ENCODE data around the gene TPST2. TPM values are rescaled to one million over a fixed set of nuclear protein-coding genes. Genes with fewer than 3 reads are reported as not detected.

Gene TPST2
- total and polyA plus RNA-seq, 7 experiments from 2014 or later = 14.4 to 44.8 (median 20.6) TPM

DNA sequence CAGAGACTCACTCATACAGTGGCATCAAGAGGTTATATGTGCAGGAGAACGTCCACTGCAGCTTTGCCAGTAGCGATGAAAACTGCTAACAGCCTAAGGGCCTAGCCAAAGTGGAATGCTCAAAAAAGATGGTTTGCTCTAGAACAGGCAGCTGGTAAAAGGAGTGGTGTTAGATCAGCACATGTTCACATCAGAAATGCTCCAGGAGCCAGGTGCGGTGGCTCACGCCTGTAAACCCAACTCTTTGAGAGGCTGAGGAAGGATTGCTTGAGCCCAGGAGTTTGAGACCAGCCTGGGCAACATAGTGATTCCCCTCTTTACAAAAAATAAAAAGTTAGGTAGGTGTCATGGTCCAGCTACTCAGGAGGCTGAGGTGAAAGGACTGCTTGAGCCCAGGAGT is 67.3 kb downstream of the TPST2 start:
- no peak overlapping the region for H3K27ac Mint-ChIP-seq
- POLR2A ChIA-PET = interaction anchor here (0.9 to 2.0 kb wide), 2 partner anchors 10 to 44 kb away, joined by 3 to 8 read pairs; partner anchors contain the start of gene TFIP11
- H3K36me3 Mint-ChIP-seq = peaks cover 0 to 23% (median 10%) of the 10 kb centered on the region in 5 donors

DNA sequence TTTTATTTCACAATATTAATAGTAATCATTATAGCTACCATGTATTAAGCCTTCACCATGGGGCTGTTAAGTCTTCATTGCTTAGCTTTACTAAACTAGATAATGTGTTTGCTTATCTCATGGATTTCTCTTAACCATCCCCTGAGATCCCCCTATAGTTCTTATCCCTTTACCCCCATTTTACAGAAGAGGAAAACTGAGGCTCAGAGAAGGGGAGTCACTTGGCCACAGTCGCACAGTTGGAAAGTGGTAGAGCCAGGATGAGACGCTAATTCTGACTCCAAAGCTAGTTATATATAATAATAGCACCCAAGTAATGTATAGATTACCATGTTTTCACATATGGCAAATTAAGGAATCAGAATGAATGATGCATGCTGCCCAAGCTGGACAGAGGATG is 67.9 kb downstream of the TPST2 start:
- Histone ChIP-seq H3K27me3 (ENCODE audit: control insufficient read depth in 2 of 2, insufficient read depth in 2 of 2, low read length in 2 of 2) (no peaks in the 10 kb centered on the region), H3K4me1 (ENCODE audit: control insufficient read depth in 2 of 2, insufficient read depth in 2 of 2, low read length in 2 of 2) (no peaks in the 10 kb centered on the region), H3K4me3 (ENCODE audit: low read length) (no peak overlapping the region), H3K9me3 (ENCODE audit: control insufficient read depth in 2 of 3, low read length in 3 of 3) (no peaks in the 10 kb centered on the region), H3K36me3 (ENCODE audit: control insufficient read depth in 2 of 3, insufficient read depth in 3 of 3, low read length in 3 of 3) (peaks cover 0 to 19% (median 17%) of the 10 kb centered on the region in 3 experiments), H3K27ac (ENCODE audit: low read depth, low read length) (no peak overlapping the region)
- intact Hi-C loops (cut with micrococcal nuclease) = no loop called here
- DNase-seq (no peak), ATAC-seq (no peak)
- Mint-ChIP-seq H3K9me3 (no peaks in the 10 kb centered on the region), H3K4me3 (no peak overlapping the region), H3K27me3 (no peaks in the 10 kb centered on the region), H3K36me3 (peaks cover 0 to 19% (median 7%) of the 10 kb centered on the region in 5 donors), H3K4me1 (no peaks in the 10 kb centered on the region), H3K27ac (no peak overlapping the region)
- ChIA-PET CTCF (no interaction called here), POLR2A (interaction anchor here (0.8 to 2.0 kb wide), 3 partner anchors 10 to 43 kb away, joined by 3 to 8 read pairs (median 3); partner anchors contain the start of genes HPS4 and TFIP11)

More for the DNA sequence above, 67.3 kb downstream of the TPST2 start:
- intact Hi-C loops (cut with micrococcal nuclease) = no loop called here
- H3K4me3 ChIP-seq (ENCODE audit: low read length) = no peak overlapping the region
- Mint-ChIP-seq H3K4me3 (no peak overlapping the region), H3K9me3 (no peaks in the 10 kb centered on the region), H3K4me1 (peaks cover 0 to 1% (median 0%) of the 10 kb centered on the region in 7 donors), H3K27me3 (no peaks in the 10 kb centered on the region)
- no peaks in the 10 kb centered on the region for H3K9me3 ChIP-seq (ENCODE audit: control insufficient read depth in 2 of 3, low read length in 3 of 3)
- no peaks in the 10 kb centered on the region for H3K27me3 ChIP-seq (ENCODE audit: control insufficient read depth in 2 of 2, insufficient read depth in 2 of 2, low read length in 2 of 2)
- H3K36me3 ChIP-seq (ENCODE audit: control insufficient read depth in 2 of 3, insufficient read depth in 3 of 3, low read length in 3 of 3) = peaks cover 0 to 25% (median 17%) of the 10 kb centered on the region in 3 experiments
- ATAC-seq = no peak
- H3K27ac ChIP-seq (ENCODE audit: low read depth, low read length) = no peak overlapping the region
- DNase-seq = no peak
- CTCF ChIA-PET = no interaction called here
- no peaks in the 10 kb centered on the region for H3K4me1 ChIP-seq (ENCODE audit: control insufficient read depth in 2 of 2, insufficient read depth in 2 of 2, low read length in 2 of 2)

DNA sequence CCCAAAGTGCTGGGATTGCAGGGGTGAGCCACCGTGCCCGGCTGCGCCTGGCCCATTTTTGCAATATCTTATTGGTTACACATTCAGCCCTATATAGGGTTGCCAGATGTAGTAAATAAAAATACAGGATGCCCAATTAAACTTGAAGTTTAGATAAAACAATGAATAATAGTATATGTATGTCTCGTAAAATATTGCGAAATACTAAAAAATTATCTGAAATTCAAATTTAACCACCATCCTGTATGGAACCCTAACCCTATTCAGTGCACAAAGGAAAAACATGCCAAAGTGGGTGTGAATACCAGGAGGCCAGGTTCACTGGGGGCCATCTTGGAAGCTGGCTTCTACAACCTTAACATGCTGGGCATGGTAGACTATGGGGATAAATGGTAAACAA is 72.5 kb downstream of the TPST2 start:
- H3K36me3 Mint-ChIP-seq = no peaks in the 10 kb centered on the region
- H3K9me3 Mint-ChIP-seq = no peaks in the 10 kb centered on the region
- H3K27me3 Mint-ChIP-seq = no peaks in the 10 kb centered on the region
- Histone ChIP-seq H3K4me3 (ENCODE audit: low read length) (no peak overlapping the region), H3K4me1 (ENCODE audit: control insufficient read depth in 2 of 2, insufficient read depth in 2 of 2, low read length in 2 of 2) (peaks cover 0 to 8% of the 10 kb centered on the region in 2 donors), H3K9me3 (ENCODE audit: control insufficient read depth in 2 of 3, low read length in 3 of 3) (no peaks in the 10 kb centered on the region), H3K27ac (ENCODE audit: low read depth, low read length) (no peak overlapping the region), H3K36me3 (ENCODE audit: control insufficient read depth in 2 of 3, insufficient read depth in 3 of 3, low read length in 3 of 3) (peaks cover 0 to 1% (median 0%) of the 10 kb centered on the region in 3 experiments), H3K27me3 (ENCODE audit: control insufficient read depth in 2 of 2, insufficient read depth in 2 of 2, low read length in 2 of 2) (no peaks in the 10 kb centered on the region)
- H3K27ac Mint-ChIP-seq = no peak overlapping the region
- peaks cover 9 to 19% (median 19%) of the 10 kb centered on the region in 7 donors for H3K4me1 Mint-ChIP-seq
- intact Hi-C loops (cut with micrococcal nuclease) = loop anchor here in 1 of 2 donors (10.0 kb wide), 1 partner anchor 93 kb away; the partner anchor contains the start of gene ASPHD2
- CTCF ChIA-PET = no interaction called here
- no peak overlapping the region for H3K4me3 Mint-ChIP-seq
- DNase-seq = no peak
- no peak for ATAC-seq
- POLR2A ChIA-PET = no interaction called here

DNA sequence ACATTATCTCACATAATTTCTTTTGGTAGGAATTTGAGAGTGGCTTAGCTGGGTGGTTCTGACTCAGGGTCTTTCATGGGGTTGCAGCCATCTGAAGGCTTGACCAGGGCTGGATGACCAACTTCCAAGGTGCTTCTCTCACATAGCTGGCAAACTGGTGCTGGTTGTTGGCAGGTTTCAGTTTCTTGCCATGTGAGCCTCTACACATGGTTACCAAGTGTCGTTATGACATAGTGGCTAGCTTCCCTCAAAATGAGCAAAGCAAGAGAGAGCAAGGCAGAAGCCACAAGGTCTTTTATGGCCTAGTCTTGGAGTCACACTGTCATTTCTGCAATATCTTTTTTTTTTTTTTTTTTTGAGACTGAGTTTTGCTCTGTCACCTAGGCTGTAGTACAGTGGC is 73.4 kb downstream of the TPST2 start:
- ATAC-seq (no peak), DNase-seq (no peak)
- Histone ChIP-seq H3K4me1 (ENCODE audit: control insufficient read depth in 2 of 2, insufficient read depth in 2 of 2, low read length in 2 of 2) (peaks cover 4 to 10% of the 10 kb centered on the region in 2 donors), H3K4me3 (ENCODE audit: low read length) (no peak overlapping the region), H3K27me3 (ENCODE audit: control insufficient read depth in 2 of 2, insufficient read depth in 2 of 2, low read length in 2 of 2) (no peaks in the 10 kb centered on the region), H3K9me3 (ENCODE audit: control insufficient read depth in 2 of 3, low read length in 3 of 3) (no peaks in the 10 kb centered on the region), H3K36me3 (ENCODE audit: control insufficient read depth in 2 of 3, insufficient read depth in 3 of 3, low read length in 3 of 3) (peaks cover 0 to 7% (median 0%) of the 10 kb centered on the region in 3 experiments), H3K27ac (ENCODE audit: low read depth, low read length) (no peak overlapping the region)
- intact Hi-C loops (cut with micrococcal nuclease) = loop anchor here in 1 of 2 donors (10.0 kb wide), 1 partner anchor 92 kb away; the partner anchor contains the start of gene ASPHD2
- Mint-ChIP-seq H3K4me1 (peaks cover 13 to 29% (median 28%) of the 10 kb centered on the region in 7 donors), H3K27ac (no peak overlapping the region), H3K4me3 (no peak overlapping the region), H3K9me3 (no peaks in the 10 kb centered on the region), H3K36me3 (peaks cover 0 to 2% (median 0%) of the 10 kb centered on the region in 5 donors), H3K27me3 (no peaks in the 10 kb centered on the region)
- ChIA-PET CTCF (interaction anchor here (0.6 kb wide), 1 partner anchor 60 kb away, joined by 3 read pairs; no protein-coding TSS in a partner anchor), POLR2A (no interaction called here)

DNA sequence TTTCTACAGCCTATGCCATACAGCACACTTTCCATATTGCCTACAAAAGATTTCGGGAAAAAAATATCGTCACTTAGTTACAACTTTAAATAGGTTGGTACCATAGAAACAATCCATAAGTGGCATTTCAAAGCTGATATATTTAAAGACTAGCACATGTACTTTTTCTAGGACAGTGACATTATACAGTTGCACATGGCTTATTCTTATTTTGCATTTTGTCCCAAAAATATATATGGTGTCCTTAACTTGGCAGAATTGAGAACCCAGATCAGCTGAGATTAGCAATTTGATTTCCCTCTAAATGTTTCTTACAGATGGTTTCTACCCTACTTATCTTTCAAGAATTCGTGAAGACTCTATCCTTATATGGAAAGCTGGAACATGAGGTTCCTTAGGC is 74.0 kb downstream of the TPST2 start:
- peaks cover 0 to 2% (median 0%) of the 10 kb centered on the region in 5 donors for H3K36me3 Mint-ChIP-seq
- no peaks in the 10 kb centered on the region for H3K9me3 Mint-ChIP-seq
- peaks cover 18 to 34% (median 34%) of the 10 kb centered on the region in 7 donors for H3K4me1 Mint-ChIP-seq
- H3K4me3 Mint-ChIP-seq = no peak overlapping the region
- H3K27ac Mint-ChIP-seq = peak overlapping the region in 1 of 9 donors; percentile 65
- Histone ChIP-seq H3K36me3 (ENCODE audit: control insufficient read depth in 2 of 3, insufficient read depth in 3 of 3, low read length in 3 of 3) (peaks cover 0 to 7% (median 0%) of the 10 kb centered on the region in 3 experiments), H3K4me1 (ENCODE audit: control insufficient read depth in 2 of 2, insufficient read depth in 2 of 2, low read length in 2 of 2) (peaks cover 9 to 16% of the 10 kb centered on the region in 2 donors), H3K27me3 (ENCODE audit: control insufficient read depth in 2 of 2, insufficient read depth in 2 of 2, low read length in 2 of 2) (no peaks in the 10 kb centered on the region), H3K27ac (ENCODE audit: low read depth, low read length) (no peak overlapping the region), H3K4me3 (ENCODE audit: low read length) (no peak overlapping the region), H3K9me3 (ENCODE audit: control insufficient read depth in 2 of 3, low read length in 3 of 3) (no peaks in the 10 kb centered on the region)
- intact Hi-C loops (cut with micrococcal nuclease) = loop anchor here in 1 of 2 donors (10.0 kb wide), 1 partner anchor 91 kb away; the partner anchor contains the start of gene ASPHD2
- no peaks in the 10 kb centered on the region for H3K27me3 Mint-ChIP-seq
- DNase-seq (no peak), ATAC-seq (no peak)
- ChIA-PET POLR2A (interaction anchor here (1.1 kb wide), 1 partner anchor 32 kb away, joined by 3 read pairs; the partner anchor contains the start of genes HPS4 and SRRD), CTCF (interaction anchor here (0.6 kb wide), 1 partner anchor 61 kb away, joined by 3 read pairs; no protein-coding TSS in a partner anchor)

DNA sequence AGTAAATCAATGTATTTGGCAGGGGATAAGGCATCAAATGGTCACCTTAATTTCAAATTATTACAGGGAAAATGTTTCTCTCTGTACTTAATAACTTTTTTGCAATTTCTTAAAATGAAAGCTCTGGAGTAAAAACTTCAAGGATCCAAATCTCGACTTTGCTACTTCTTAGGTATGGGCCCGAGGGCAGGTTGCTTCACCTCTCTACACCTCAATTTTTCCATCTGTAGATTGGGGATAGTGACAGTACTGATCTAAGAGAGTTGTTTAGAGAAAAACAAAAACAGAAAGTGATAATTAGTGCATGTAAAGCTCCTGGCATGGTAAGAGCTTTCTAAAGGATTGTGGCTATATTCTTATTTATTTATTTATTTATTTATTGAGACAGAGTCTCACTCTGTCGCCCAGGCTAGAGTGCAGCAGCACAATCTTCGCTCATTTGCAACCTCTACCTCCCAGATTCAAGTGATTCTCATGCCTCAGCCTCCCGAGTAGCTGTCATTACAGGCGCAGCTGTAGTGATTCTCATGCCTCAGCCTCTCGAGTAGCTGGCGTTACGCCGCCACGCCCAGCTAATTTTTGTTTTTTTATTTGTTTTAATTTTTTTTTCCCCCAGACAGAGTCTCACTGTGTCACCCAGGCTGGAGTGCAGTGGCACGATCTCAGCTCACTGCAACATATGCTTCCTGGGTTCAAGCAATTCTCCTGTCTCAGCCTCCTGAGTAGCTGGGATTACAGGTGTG is 75.3 kb downstream of the TPST2 start:
- Mint-ChIP-seq H3K4me3 (peak overlapping the region in 3 of 10 donors; percentile 54 to 70 (median 60)), H3K36me3 (peaks cover 3 to 6% (median 4%) of the 10 kb centered on the region in 5 donors), H3K27ac (peak overlapping the region in 2 of 9 donors; percentile 27 to 99), H3K9me3 (no peaks in the 10 kb centered on the region), H3K27me3 (no peaks in the 10 kb centered on the region), H3K4me1 (peaks cover 21 to 46% (median 45%) of the 10 kb centered on the region in 7 donors)
- H3K9me3 ChIP-seq (ENCODE audit: control insufficient read depth in 2 of 3, low read length in 3 of 3) = no peaks in the 10 kb centered on the region
- H3K27me3 ChIP-seq (ENCODE audit: control insufficient read depth in 2 of 2, insufficient read depth in 2 of 2, low read length in 2 of 2) = no peaks in the 10 kb centered on the region
- H3K4me1 ChIP-seq (ENCODE audit: control insufficient read depth in 2 of 2, insufficient read depth in 2 of 2, low read length in 2 of 2) = peaks cover 9 to 23% of the 10 kb centered on the region in 2 donors
- ChIA-PET POLR2A (interaction anchor here (0.5 to 1.0 kb wide), 2 partner anchors 32 to 158 kb away, joined by 3 read pairs; no protein-coding TSS in a partner anchor), CTCF (interaction anchor here (0.6 to 1.0 kb wide), 3 partner anchors 31 to 1105 kb away, joined by 3 to 4 read pairs (median 3); partner anchors contain the start of genes HPS4 and SRRD)
- peaks cover 0 to 15% (median 9%) of the 10 kb centered on the region in 3 experiments for H3K36me3 ChIP-seq (ENCODE audit: control insufficient read depth in 2 of 3, insufficient read depth in 3 of 3, low read length in 3 of 3)
- DNase-seq = no peak
- no peak overlapping the region for H3K27ac ChIP-seq (ENCODE audit: low read depth, low read length)
- intact Hi-C loops (cut with micrococcal nuclease) = loop anchor here in 1 of 2 donors (10.0 kb wide), 1 partner anchor 90 kb away; the partner anchor contains the start of gene ASPHD2
- ATAC-seq = no peak
- H3K4me3 ChIP-seq (ENCODE audit: low read length) = no peak overlapping the region

Data from naive thymus-derived CD4-positive, alpha-beta T cell (primary cell).